Amniotic epithelial cell (primary cell): ENCODE results near the gene PRSS33.

Experiments
- DNase-seq: peaks from one replicate; pipeline ENCODE4 v3.0.0-alpha.2; 2010; ENCODE audit warnings: low read depth

PRSS33 gene

DNA sequence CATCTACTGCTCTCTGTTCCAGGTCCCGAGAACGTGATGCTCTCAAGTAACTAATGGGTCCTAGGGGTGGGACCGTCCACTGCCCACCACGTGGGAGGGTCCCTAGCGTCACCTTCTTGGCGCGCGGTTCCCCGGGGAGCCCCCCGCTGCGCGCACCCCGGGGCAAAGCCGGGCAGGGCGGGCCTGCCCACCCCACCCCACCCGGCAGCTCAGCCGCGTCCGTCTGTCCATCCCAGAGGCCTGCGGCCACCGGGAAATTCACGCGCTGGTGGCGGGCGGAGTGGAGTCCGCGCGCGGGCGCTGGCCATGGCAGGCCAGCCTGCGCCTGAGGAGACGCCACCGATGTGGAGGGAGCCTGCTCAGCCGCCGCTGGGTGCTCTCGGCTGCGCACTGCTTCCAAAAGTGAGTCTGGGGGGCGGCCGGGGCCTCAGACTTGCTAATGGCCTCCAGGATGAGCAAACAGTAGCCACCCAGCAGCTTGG lies 11.4 kb upstream of the PRSS33 start:
- DNase-seq: no peak

- no peak for DNase-seq
Observed at GRCh38 chr16:2795395-2796143, 8.2 kb upstream of the PRSS33 start.

DNA sequence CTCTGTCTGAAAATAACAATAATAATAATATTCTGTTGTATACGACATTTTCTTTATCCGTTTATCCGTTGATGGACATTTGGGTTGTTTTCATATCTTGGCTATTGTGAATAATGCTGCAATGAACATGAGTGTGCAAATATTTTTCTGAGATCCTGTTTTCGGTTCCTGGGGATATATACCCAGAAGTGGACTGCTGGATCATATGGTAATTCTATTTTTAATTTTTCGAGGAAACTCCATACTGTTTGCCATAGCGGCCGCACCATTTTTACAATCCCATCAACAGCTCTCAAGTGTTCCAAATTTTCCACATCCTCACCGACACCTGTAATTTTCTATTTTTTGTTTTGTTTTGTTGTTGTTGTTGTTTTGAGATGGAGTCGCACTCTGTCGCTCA lies 5.6 kb upstream of the PRSS33 start:
- no peak for DNase-seq

DNA sequence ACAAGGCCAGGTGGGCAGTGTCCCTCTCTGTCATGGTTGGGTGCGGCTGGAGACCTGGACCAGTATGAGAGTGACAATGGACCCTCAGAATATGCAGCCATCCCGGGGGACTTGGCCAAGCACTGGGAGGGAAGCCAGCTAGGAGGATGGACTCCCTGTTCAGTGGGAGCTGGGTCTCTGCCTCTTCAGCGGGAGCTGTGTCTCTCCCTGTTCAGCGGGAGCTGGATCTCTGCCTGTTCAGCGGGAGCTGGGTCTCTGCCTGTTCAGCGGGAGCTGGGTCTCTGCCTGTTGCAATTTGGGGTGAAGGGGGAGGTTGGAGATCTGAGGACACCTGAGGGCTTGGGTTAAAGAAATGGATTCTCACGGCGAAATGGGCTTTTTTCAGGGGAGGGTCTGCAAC lies 3.8 kb upstream of the PRSS33 start:
- no peak for DNase-seq

- DNase-seq: no peak
Observed at GRCh38 chr16:2790631-2791030, 3.3 kb upstream of the PRSS33 start.

GRCh38 chr16:2787961-2788360 lies 601 bp upstream of the PRSS33 start:
- DNase-seq: no peak

- no peak for DNase-seq
Observed at GRCh38 chr16:2786826-2787151, 571 bp downstream of the PRSS33 start.

- no peak for DNase-seq
Observed at GRCh38 chr16:2786061-2786825, 1.1 kb downstream of the PRSS33 start.

DNA sequence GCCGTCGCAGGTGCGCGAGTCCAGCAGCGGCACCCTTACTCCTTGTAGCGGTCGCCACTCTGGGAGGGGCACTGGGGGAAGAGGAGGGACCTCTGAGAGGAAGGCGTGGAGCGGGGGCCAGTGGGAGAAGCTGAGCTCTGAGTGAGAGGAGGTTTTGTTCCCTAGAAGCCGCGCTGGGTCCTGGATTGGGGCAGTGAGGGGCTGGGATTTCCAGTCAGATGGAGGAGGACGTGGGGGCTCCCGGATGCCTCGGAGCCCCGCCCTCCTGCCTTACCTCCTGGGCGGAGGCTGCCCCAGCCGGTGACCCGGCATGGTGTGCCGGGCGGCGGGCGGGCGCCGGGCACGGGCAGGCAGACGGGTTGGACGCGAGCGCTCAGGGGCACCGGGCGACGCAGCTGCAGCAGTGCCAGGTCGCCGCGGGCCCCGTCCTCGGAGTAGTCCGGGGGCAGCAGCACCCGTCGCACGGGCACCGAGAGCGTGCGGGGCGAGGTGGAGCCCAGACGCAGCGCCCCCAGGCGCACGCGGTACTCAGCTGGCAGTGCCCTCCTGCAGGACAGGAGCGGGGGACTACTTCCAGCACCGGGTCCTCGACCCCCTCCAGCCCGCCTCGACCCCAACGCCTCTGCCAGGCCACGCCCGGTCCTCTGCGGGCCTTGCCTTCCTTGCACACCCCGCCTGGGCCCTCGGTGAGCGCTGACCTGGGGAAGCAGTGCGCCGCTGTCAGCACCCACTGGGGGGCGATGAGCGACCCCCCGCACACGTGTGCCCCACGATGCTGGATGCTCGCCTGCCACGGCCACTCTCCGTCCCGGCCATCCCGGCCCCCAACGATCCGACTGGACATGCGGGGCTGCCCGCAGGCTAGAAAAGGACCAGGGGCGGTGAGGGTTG lies 2.0 kb downstream of the PRSS33 start:
- DNase-seq: no peak

- DNase-seq: no peak
Observed at GRCh38 chr16:2784358-2785100, 2.8 kb downstream of the PRSS33 start.

DNA sequence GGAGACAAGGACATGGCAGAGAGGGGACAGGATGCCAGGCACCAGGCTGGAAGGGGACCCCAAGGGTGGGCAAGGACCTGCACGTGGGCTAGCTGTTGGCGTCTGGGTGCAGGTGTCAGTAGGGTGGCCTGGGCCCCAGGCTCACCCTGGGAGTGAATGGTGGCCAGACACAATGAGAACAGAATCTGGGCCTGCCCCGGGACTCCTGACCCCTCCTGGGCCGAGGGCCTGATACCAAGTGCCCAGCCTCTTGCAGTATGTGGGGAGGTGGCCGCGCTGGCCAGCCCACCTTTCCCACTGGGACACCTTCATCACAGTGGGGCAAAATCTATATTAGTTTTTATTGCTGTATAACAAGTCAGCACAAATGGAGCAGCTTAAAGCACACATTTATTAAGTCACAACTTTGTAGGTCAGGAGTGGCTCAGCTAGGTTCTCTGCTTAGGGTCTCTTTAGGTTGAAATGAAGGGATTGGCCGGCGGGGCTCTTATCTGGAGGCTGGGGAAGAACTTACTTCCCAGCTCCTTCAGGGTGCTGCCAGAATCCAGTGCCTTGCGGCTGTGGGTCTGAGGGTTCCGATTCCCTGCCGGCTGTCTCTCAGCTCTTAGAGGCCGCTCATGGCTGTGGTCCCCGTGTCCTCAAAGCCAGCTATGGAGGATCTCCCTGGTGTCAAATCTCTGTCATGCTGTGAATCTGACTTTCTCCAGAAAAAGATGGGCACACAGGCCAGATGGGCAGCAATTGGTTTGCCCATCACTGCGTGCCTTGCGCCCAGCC lies 3.6 kb downstream of the PRSS33 start:
- no peak for DNase-seq

- DNase-seq: no peak
Observed at GRCh38 chr16:2782583-2783351, 4.6 kb downstream of the PRSS33 start.

DNA sequence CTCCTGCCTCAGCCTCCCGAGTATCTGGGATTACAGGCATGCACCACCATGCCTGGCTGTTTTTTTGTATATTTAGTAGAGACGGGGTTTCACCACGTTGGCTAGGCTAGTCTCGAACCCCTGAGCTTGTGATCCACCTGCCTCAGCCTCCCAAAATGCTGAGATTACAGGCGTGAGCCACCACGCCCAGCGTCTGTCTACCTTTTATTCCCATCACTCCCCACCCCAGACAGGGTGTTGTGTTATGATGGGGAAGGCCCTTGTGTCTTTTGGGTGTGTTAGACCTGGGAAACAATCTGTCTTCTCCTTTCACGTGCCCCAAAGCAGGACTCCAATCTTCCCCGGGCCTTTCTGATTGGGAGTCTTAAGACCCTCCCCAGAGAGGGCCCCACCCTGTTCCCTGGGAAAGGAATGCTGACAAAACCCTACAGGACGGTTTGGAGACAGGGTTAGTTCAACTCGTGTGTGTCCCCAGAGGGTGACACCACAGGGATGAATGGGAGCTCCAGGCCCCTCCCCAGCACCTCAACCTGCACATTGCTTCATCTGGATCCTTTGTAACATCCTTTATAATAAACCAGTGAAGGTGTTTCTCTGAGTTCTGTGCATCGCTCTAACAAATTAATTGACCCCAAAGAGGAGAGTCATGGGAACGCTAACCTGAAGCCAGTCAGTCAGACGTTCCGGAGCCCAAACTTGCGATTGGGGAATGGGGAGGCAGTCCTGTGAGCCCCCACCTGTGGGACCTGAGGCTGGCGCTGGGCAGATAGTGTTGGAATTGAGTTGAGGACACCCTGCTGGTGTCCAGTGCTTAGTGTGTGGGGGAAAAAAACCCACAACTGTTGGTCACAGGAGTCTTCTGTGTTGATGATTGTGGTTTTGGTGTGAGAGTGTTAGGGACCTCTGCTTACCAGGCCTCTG lies 7.1 kb downstream of the PRSS33 start:
- DNase-seq: no peak

- DNase-seq: no peak
Observed at GRCh38 chr16:2779151-2779920, 8.0 kb downstream of the PRSS33 start.

DNA sequence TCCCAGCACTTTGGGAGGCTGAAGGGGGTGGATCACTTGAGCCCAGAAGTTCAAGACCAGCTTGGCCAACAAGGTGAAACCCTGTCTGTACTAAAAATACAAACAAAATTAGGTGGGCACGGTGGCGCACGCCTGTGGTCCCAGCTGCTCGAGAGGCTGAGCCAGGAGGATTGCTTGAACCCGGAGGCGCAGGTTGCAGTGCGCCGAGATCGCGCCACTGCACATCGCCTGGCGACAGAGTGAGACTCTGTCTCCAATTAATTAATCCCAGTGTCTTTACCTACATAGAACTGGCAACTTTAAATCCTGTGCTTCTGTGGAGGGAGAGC lies 8.8 kb downstream of the PRSS33 start:
- DNase-seq: no peak

DNA sequence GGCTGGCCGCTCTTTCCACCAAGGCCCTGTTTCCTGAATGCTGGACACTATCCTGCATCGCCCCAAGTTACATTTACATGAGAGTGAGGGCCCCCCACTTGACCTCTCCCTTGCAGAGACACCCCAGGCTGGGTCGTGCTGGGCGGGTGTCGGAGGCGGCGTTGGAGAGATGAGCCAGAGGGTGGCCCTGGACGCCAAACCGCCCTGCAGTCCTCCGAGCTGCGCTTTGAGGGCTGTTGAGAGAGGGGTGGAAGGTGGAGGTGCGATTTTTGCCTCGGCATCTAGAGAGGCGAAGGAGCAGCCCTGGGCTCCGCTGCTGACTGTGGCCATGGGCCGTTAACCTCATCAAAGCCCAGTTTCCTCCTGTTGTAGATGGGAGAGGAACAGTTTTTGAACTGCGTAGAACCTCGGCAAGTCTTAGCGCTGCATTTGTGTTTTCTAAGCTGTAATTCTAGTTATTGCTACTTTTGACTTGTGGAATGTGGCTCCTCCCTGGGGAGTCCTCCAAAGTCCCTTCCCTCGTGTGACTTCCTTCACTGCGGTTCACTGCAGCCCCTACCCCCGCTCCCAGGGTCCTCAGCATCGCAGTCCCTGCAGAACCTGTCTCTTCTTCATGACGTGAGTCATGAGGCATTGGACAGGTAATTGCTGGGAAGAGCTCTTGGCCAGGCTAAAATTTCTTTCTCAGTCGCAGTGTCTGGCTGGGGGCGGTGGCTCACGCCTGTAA lies 9.3 kb downstream of the PRSS33 start:
- no peak for DNase-seq

GRCh38 chr16:2777231-2777902 lies 10.0 kb downstream of the PRSS33 start, which contains the start of gene ELOB:
Gene ELOB, minus strand, starts transcription at chr16:2777280. Its CDS starts 41 bp downstream, at chr16:2777239.
- DNase-seq: peak; percentile 66
